CD4-positive, alpha-beta T cell treated with Interleukin-6 at 100 ng/mL for 8 hours (primary cell): ENCODE data around the gene GYS1.
"Not testable (repeated sequence)": the region's sequence is repeated elsewhere in the genome, so short reads cannot be mapped to it uniquely, and the experiment has no call there.

Experiments used
- DNase-seq: peaks from one replicate; pipeline ENCODE4 v3.0.0-alpha.2; 2020; ENCODE audit warnings: mixed read lengths, low spot score

The GYS1 gene

GRCh38 chr19:48993175-48994034 lies at the start of gene GYS1, which contains the start of gene RUVBL2:
TSS of gene GYS1 (minus strand) at chr19:48993309. CDS start at chr19:48993112, 197 bp downstream.
TSS of gene RUVBL2 (plus strand) at chr19:48993887. CDS start at chr19:48993912, 25 bp downstream.
- DNase-seq: peak; percentile 99

- not testable (repeated sequence) for DNase-seq
Observed at GRCh38 chr19:49042666-49043065, 49.6 kb upstream of the GYS1 start.

GRCh38 chr19:49042177-49042576 lies 49.1 kb upstream of the GYS1 start:
- no peak for DNase-seq

GRCh38 chr19:49039736-49040135 lies 46.6 kb upstream of the GYS1 start:
- DNase-seq: not testable (repeated sequence)

- not testable (repeated sequence) for DNase-seq
Observed at GRCh38 chr19:49038557-49039276, 45.6 kb upstream of the GYS1 start.

GRCh38 chr19:49038111-49038510 lies 45.0 kb upstream of the GYS1 start:
- DNase-seq: not testable (repeated sequence)

- DNase-seq: not testable (repeated sequence)
Observed at GRCh38 chr19:49036815-49037214, 43.7 kb upstream of the GYS1 start, which contains the start of gene CGB1. TSS of gene CGB1 (minus strand) at chr19:49036895. CDS start at chr19:49036711, 184 bp downstream.

- DNase-seq: peak; percentile 22
Observed at GRCh38 chr19:49031642-49032301, 38.7 kb upstream of the GYS1 start, which contains the start of gene CGB2. TSS of gene CGB2 (plus strand) at chr19:49031890. CDS start at chr19:49032096, 206 bp downstream.

GRCh38 chr19:49030323-49030722 lies 37.2 kb upstream of the GYS1 start:
- not testable (repeated sequence) for DNase-seq

- not testable (repeated sequence) for DNase-seq
Observed at GRCh38 chr19:49029749-49030148, 36.6 kb upstream of the GYS1 start.

GRCh38 chr19:49028686-49029085 lies 35.6 kb upstream of the GYS1 start:
- DNase-seq: not testable (repeated sequence)

- not testable (repeated sequence) for DNase-seq
Observed at GRCh38 chr19:49025599-49025998, 32.5 kb upstream of the GYS1 start.

- not testable (repeated sequence) for DNase-seq
Observed at GRCh38 chr19:49025088-49025487, 32.0 kb upstream of the GYS1 start.

GRCh38 chr19:49024233-49024632 lies 31.1 kb upstream of the GYS1 start, which contains the start of gene CGB3:
TSS of gene CGB3 (minus strand) at chr19:49024333. CDS start at chr19:49023971, 362 bp downstream.
- not testable (repeated sequence) for DNase-seq

GRCh38 chr19:49022116-49022515 lies 29.0 kb upstream of the GYS1 start:
- DNase-seq: no peak

GRCh38 chr19:49020931-49021895 lies 28.1 kb upstream of the GYS1 start:
- DNase-seq: no peak

- no peak for DNase-seq
Observed at GRCh38 chr19:49020342-49020741, 27.2 kb upstream of the GYS1 start.

GRCh38 chr19:49019242-49019932 lies 26.3 kb upstream of the GYS1 start:
- peak; percentile 53 for DNase-seq

- DNase-seq: peak; percentile 22
Observed at GRCh38 chr19:49018388-49019241, 25.5 kb upstream of the GYS1 start.
